Esophagus (tissue), 2 donors: ENCODE measurements around the gene USP16. TPM values are rescaled to one million over a fixed set of nuclear protein-coding genes. Genes with fewer than 3 reads are reported as not detected.
"Not testable (repeated sequence)": the region's sequence is repeated elsewhere in the genome, so short reads cannot be mapped to it uniquely, and the experiment has no call there.

ENCODE experiments used
- H3K27ac ChIP-seq, 2 donors: one replicate each; pipeline ENCODE4 v1.5.1; 2013; ENCODE audit warnings: low read depth in 2 of 2, mild to moderate bottlenecking in 2 of 2, inconsistent platforms in 1 of 2, low read length in 1 of 2, moderate library complexity in 1 of 2
- H3K27me3 ChIP-seq, 2 donors: one replicate each; pipeline ENCODE4 v1.6.1; 2013; ENCODE audit warnings: low read length in 2 of 2, control low read depth in 1 of 2, mild to moderate bottlenecking in 1 of 2; ENCODE audit not compliant: insufficient read depth in 2 of 2, control insufficient read depth in 1 of 2
- H3K36me3 ChIP-seq, 2 donors: one replicate each; pipeline ENCODE4 v1.6.1; 2013; ENCODE audit warnings: low read length in 1 of 2; ENCODE audit not compliant: control insufficient read depth in 2 of 2, insufficient read depth in 2 of 2
- H3K4me1 ChIP-seq, 2 donors: one replicate each; pipeline ENCODE4 v1.6.1; 2013; ENCODE audit warnings: low read length in 1 of 2; ENCODE audit not compliant: control insufficient read depth in 2 of 2, insufficient read depth in 2 of 2
- H3K4me3 ChIP-seq, 2 donors: one replicate each; pipeline ENCODE4 v1.5.1; 2013; ENCODE audit warnings: low read length in 2 of 2, mild to moderate bottlenecking in 2 of 2, low read depth in 1 of 2, moderate library complexity in 1 of 2
- H3K9me3 ChIP-seq, 2 donors: one replicate each; pipeline ENCODE4 v1.6.1; 2013; ENCODE audit warnings: mild to moderate bottlenecking in 2 of 2, low read depth in 1 of 2, low read length in 1 of 2, moderate library complexity in 1 of 2; ENCODE audit not compliant: control insufficient read depth in 2 of 2, insufficient read depth in 1 of 2
- WGBS, 2 donors: extraction: QIAGEN DNeasy Blood & Tissue Kit; methylation state at CpG; one replicate each; pipeline ENCODE4 v1.1.7; 2013; 5-methylcytosine and 5-hydroxymethylcytosine counted together
- polyA plus RNA-seq, 2 donors: library from polyadenylated mRNA; stranded (reverse); fragments of 200-250 nt; gene quantifications; one replicate each; pipeline ENCODE4 v1.2.3, GENCODE V29; 2013
- donor health status: healthy with polysubstance abuse.
- donor health status: Bipolar disorder and iron deficiency.

USP16 gene
- polyA plus RNA-seq, 2 donors: 14.0 to 22.9 TPM

DNA sequence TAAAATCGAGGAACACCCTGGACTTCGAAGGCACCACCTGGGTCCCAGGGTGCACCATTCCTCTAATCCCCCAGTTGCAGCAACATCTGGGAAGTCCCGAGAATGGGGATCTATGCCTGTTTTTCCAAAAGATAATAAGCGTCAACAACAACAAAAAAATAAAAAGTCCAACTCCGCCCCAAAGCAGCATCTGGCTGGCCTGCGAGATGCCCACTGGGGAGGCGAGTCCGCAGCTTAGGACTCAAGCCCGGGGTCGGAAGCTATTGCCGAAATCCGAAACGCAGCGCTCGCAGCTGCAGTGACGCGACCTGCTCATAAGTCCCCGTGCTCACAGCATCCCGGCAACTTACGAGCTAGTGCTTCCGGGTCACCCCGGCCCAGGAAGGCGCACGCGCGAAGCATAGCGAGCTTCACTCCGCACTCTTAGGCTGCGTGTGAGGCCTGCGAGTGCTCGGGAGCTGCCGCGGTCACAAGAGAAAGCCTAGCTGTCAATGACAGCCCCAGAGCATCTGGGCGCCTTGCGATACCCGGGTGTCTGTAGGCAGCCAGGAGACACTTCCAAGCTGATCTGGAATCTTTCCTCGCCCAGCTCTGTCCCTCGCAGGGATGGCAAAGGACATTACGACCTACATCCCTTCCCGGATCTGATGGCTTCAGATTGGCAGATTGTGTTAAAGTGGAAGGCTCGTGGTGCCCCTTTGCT, 21.9 kb upstream of the USP16 start:
- Histone ChIP-seq H3K27ac (peak overlapping the region; percentile 96 to 100), H3K4me1 (no peaks in the 10 kb centered on the region), H3K9me3 (no peaks in the 10 kb centered on the region), H3K27me3 (no peaks in the 10 kb centered on the region), H3K36me3 (no peaks in the 10 kb centered on the region), H3K4me3 (peak overlapping the region; percentile 51 to 81)
- 1% methylated on average over 41 of the region's 41 CpGs for WGBS, 2 donors

DNA sequence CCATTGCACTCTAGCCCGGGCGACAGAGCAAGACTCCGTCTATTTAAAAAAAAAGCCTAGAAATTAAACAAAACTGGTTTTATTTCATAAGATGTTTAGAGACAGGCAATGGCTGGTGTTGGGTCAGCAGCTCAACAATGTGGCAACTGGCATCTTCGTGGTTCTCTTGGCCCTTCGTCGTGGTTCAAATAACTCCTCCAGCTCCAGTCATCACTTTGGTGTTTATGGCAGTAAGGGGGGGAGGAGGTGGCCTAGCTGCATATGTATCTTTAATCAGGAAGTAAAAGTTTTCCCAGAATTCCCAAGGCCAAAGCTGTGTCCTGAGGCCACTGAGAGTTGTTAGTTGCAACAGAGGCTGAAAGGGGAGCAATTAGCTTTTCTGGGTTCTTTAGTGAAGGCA, 18.8 kb upstream of the USP16 start:
- no peaks in the 10 kb centered on the region for H3K9me3 ChIP-seq
- H3K27ac ChIP-seq: no peak overlapping the region
- WGBS, 2 donors: 93 to 94% methylated on average over 6 of the region's 6 CpGs
- no peaks in the 10 kb centered on the region for H3K4me1 ChIP-seq
- H3K27me3 ChIP-seq: no peaks in the 10 kb centered on the region
- H3K4me3 ChIP-seq: no peak overlapping the region
- no peaks in the 10 kb centered on the region for H3K36me3 ChIP-seq

DNA sequence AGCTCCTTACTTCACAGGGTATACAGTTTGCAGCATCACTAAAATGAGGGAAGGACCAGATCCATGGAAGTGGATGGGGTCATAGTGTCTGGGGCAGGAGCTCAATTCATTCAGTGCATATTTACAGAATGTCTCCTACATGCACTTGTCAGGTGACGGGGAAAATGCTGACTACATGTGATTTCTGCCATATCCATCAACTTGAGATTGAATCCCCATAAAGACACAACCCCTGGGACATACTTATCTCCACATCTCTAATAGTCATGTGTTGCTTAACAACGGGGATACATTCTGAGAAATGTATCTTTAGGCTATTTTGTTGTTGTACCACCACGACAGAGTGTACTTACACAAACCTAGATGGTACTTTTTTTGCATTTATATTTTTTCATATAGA, 17.3 kb upstream of the USP16 start:
- Histone ChIP-seq H3K27ac (no peak overlapping the region), H3K27me3 (no peaks in the 10 kb centered on the region), H3K4me1 (no peaks in the 10 kb centered on the region), H3K4me3 (no peak overlapping the region), H3K36me3 (no peaks in the 10 kb centered on the region), H3K9me3 (no peaks in the 10 kb centered on the region)
- 88 to 89% methylated on average over 3 of the region's 3 CpGs for WGBS, 2 donors

DNA sequence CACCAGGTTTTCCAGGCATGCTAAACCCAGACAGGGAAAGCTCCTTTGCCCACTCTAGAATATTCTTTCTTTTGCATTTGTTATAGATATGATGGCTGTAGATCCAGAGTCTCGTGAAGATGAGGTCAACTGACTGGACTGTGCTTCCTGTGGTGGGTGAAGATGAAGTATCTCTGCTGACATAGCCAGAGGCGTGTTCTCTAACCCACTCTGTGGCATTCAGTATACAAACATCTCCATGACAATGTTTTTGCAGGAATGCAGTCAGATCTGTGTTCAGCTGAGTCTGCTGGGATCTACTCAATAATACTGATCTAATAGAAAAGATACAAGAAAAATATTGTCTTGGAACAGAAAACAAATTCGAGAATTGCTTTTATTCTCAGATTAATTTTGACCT, 16.7 kb upstream of the USP16 start:
- 75 to 86% methylated on average over 3 of the region's 3 CpGs for WGBS, 2 donors

DNA sequence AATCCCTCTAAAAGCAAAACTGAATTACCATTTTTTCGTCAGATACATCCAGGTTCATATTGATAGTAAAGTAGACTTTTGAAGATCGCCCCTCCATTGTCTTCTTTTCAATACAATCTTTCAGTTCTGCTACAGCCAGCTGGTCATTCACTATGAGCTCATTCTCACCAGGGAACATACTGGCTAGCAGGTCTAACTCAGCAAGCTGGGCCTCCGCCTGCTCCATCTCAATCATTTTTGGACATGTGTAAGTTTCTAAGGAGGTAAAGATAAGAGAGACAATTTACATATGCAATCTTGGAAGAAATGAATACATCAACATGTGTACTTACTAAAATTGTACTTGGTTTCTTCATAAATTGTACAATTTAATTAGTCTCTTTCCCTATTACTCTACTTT, 16.1 kb upstream of the USP16 start:
- no peaks in the 10 kb centered on the region for H3K36me3 ChIP-seq
- no peaks in the 10 kb centered on the region for H3K9me3 ChIP-seq
- H3K27ac ChIP-seq: no peak overlapping the region
- no peak overlapping the region for H3K4me3 ChIP-seq
- no peaks in the 10 kb centered on the region for H3K27me3 ChIP-seq
- no peaks in the 10 kb centered on the region for H3K4me1 ChIP-seq
- 93 to 96% methylated on average over 3 of the region's 3 CpGs for WGBS, 2 donors

More for the DNA sequence above, 16.7 kb upstream of the USP16 start:
- Histone ChIP-seq H3K4me1 (no peaks in the 10 kb centered on the region), H3K27ac (no peak overlapping the region), H3K9me3 (no peaks in the 10 kb centered on the region), H3K27me3 (no peaks in the 10 kb centered on the region), H3K4me3 (no peak overlapping the region), H3K36me3 (no peaks in the 10 kb centered on the region)

DNA sequence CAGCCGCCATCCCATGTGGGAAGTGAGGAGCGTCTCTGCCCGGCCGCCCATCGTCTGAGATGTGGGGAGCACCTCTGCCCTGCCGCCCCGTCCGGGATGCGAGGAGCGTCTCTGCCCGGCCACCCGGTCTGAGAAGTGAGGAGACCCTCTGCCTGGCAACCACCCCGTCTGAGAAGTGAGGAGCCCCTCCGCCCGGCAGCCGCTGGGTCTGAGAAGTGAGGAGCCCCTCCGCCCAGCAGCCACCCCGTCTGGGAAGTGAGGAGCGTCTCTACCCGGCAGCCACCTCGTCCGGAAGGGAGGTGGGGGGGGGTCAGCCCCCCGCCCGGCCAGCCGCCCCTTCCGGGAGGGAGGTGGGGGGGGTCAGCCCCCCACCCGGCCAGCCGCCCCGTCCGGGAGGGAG, 13.2 kb upstream of the USP16 start:
- 93 to 97% methylated on average over 12 to 22 of the region's 30 CpGs for WGBS, 2 donors
- not testable (repeated sequence) for H3K4me3 ChIP-seq, H3K36me3 ChIP-seq, H3K27me3 ChIP-seq, H3K4me1 ChIP-seq, H3K27ac ChIP-seq, H3K9me3 ChIP-seq

DNA sequence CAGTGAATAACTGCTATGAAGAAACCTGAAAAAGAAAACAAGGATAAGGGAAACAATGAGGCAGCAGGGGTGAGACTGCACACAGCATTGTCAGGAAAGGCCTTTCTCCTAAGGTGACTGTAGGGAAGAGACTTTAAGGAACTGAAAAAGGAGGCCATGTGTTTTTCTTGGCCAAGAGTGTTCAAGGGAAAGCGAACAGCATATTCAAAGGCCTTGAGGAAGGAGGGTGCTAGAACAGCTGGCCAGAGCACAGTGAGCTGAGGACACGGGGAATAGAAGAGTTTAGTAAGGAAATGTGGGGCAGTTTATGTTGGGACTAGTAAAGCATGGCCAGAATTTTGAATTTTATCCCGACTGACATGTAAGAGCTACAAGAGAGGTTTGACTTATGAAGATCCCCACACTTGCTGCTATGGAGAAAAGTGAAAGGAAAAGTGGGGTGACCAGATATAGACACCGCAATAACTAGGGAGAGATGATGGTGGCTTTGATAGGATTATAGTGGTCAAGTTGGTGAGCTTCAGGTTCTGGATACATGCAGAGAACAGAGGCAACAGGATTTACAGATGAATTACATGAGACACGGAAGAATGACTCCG, 6.7 kb upstream of the USP16 start:
- peak overlapping the region in 1 of 2 donors; percentile 75 for H3K4me3 ChIP-seq
- no peaks in the 10 kb centered on the region for H3K4me1 ChIP-seq
- 69 to 77% methylated on average over 6 of the region's 6 CpGs for WGBS, 2 donors
- no peaks in the 10 kb centered on the region for H3K27me3 ChIP-seq
- no peak overlapping the region for H3K27ac ChIP-seq
- H3K9me3 ChIP-seq: no peaks in the 10 kb centered on the region
- no peaks in the 10 kb centered on the region for H3K36me3 ChIP-seq

DNA sequence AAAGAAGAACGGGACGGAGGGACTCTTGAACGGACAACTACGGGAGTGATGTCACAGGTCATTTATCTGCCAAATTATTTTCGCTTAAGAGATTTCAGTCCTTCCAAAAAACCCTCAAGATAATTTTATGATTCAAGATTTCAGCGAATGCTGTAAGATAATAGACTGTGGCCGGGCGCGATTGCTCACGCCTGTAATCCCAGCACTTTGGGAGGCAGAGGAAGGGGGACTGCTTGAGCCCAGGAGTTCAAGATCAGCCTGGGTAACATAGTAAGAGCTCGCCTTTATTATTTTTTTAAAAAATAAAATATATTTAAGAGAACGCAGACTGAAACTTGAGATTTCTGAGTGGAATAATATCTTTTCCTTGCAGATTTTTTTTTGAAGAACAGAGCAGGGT, 5.9 kb upstream of the USP16 start:
- Histone ChIP-seq H3K4me1 (no peaks in the 10 kb centered on the region), H3K27ac (peak overlapping the region; percentile 60 to 85), H3K9me3 (no peaks in the 10 kb centered on the region), H3K4me3 (peak overlapping the region; percentile 75 to 93), H3K36me3 (no peaks in the 10 kb centered on the region), H3K27me3 (no peaks in the 10 kb centered on the region)
- 7 to 8% methylated on average over 12 of the region's 12 CpGs for WGBS, 2 donors

DNA sequence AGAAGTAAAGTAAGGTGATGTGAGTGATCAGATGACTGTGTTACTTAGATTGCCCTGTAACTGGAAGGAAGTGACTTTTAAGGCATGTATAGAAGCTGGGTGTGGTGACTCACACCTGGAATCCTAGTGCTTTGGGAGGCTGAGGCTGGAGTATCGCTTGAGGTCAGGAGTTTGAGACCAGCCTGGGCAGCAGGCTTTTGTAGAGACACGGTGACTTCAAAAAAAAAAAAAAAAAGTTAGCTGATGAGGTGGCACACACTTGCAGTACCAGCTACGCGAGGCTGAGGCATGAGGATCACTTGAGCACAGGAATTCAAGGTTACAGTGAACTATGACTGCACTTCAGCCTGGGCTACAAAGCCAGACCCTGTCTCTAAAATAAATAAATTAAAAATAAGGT, 2.3 kb upstream of the USP16 start:
- no peak overlapping the region for H3K4me3 ChIP-seq
- H3K4me1 ChIP-seq: no peaks in the 10 kb centered on the region
- H3K36me3 ChIP-seq: no peaks in the 10 kb centered on the region
- H3K27me3 ChIP-seq: no peaks in the 10 kb centered on the region
- no peak overlapping the region for H3K27ac ChIP-seq
- no peaks in the 10 kb centered on the region for H3K9me3 ChIP-seq
- 68 to 83% methylated on average over 4 of the region's 4 CpGs for WGBS, 2 donors

DNA sequence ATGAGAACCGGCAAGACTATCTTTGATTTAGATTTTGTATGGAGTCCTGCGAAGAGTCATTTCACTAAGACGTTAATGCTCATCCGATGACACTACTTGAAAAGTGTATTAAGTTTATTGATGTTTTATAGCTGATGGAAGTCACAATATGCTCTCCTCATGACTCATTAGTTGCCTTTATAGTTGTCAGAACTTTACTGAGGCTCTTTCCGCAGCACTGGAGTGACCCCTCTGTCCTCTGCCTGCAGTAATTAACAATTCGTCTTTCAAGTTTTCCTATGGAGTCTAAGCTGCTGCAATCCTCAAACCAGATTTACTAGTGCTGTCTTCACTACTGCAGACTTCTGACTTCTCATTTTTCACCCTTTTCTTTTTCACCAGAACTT, 853 bp downstream of the USP16 start:
- no peaks in the 10 kb centered on the region for H3K9me3 ChIP-seq
- H3K4me3 ChIP-seq: peak overlapping the region; percentile 73 to 84
- no peaks in the 10 kb centered on the region for H3K27me3 ChIP-seq
- H3K36me3 ChIP-seq: no peaks in the 10 kb centered on the region
- H3K4me1 ChIP-seq: no peaks in the 10 kb centered on the region
- H3K27ac ChIP-seq: peak overlapping the region; percentile 100
- WGBS, 2 donors: 2 to 4% methylated on average over 6 of the region's 6 CpGs
